Measurements from ENCODE around the gene NR3C2. TPM values are rescaled to one million over a fixed set of nuclear protein-coding genes. Genes with fewer than 3 reads are reported as not detected.

Gene NR3C2
- total RNA-seq, 1 donor from 2014 or later: 0.75 TPM

DNA sequence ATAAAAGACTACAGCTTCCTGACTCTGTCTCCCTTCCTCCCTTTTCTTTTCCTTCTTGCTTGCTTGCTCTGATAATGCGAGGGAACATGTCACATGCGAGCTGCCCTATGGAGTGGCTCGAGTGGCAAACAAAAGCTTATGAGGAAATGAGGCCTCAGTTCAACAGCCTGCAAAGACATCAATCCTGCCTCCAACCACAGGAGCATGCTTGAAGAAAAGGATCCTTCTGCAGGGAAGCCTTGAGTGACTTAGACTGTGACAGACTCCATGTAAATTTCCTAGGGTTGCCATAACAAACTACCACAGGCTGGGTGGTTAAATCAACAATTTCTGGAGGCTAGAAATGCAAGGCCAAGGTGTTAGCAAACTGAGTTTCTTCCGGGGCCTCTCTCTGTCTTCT lies 152.5 kb downstream of the NR3C2 start:
- TF ChIP-seq CTCF (IDR thresholded peaks at IDR 0.05): no peak
- no peaks in the 10 kb centered on the region for H3K4me1 Mint-ChIP-seq (ENCODE audit: unreplicated experiment)
- no peak overlapping the region for H3K4me3 Mint-ChIP-seq (ENCODE audit: unreplicated experiment)
- H3K36me3 Mint-ChIP-seq (ENCODE audit: unreplicated experiment): no peaks in the 10 kb centered on the region
- no peak for DNase-seq (ENCODE audit: extremely low spot score, unreplicated experiment)
- H3K9me3 Mint-ChIP-seq (ENCODE audit: unreplicated experiment): no peaks in the 10 kb centered on the region
- peaks cover 11% of the 10 kb centered on the region for H3K27me3 Mint-ChIP-seq (ENCODE audit: unreplicated experiment)
- H3K27ac Mint-ChIP-seq (ENCODE audit: unreplicated experiment): no peak overlapping the region

DNA sequence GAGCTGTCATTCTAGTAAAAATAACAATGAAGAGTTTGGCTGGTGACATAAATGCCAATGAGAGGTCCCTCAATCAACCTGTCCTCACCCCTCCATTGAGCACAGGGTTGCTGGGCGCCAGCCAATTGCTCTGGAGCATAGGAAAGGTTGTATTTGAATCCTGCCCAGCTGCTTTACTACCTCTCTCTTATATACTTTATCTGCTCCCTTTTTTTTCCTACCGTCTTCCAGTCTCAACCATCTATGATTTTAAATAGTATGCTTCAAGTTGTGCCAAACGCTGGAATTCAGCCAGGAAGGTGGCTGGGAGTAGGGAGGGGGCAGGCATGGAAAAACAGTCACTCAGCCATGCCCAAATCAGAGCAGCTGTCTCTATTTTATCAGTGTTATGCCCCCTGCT lies 153.8 kb downstream of the NR3C2 start:
- Mint-ChIP-seq H3K36me3 (ENCODE audit: unreplicated experiment) (no peaks in the 10 kb centered on the region), H3K9me3 (ENCODE audit: unreplicated experiment) (no peaks in the 10 kb centered on the region), H3K4me1 (ENCODE audit: unreplicated experiment) (no peaks in the 10 kb centered on the region), H3K27ac (ENCODE audit: unreplicated experiment) (no peak overlapping the region), H3K4me3 (ENCODE audit: unreplicated experiment) (no peak overlapping the region), H3K27me3 (ENCODE audit: unreplicated experiment) (peaks cover 15% of the 10 kb centered on the region)
- TF ChIP-seq CTCF (IDR thresholded peaks at IDR 0.05): no peak
- DNase-seq (ENCODE audit: extremely low spot score, unreplicated experiment): no peak

- DNase-seq (ENCODE audit: extremely low spot score, unreplicated experiment): no peak
- Mint-ChIP-seq H3K4me3 (ENCODE audit: unreplicated experiment) (no peak overlapping the region), H3K4me1 (ENCODE audit: unreplicated experiment) (no peaks in the 10 kb centered on the region), H3K27me3 (ENCODE audit: unreplicated experiment) (peaks cover 22% of the 10 kb centered on the region), H3K36me3 (ENCODE audit: unreplicated experiment) (no peaks in the 10 kb centered on the region), H3K9me3 (ENCODE audit: unreplicated experiment) (no peaks in the 10 kb centered on the region), H3K27ac (ENCODE audit: unreplicated experiment) (no peak overlapping the region)
- no peak for TF ChIP-seq CTCF (IDR thresholded peaks at IDR 0.05)
These were observed 155.1 kb downstream of the NR3C2 start for GRCh38 chr4:148287111-148287510.

GRCh38 chr4:148286012-148286411 lies 156.2 kb downstream of the NR3C2 start:
- peaks cover 22% of the 10 kb centered on the region for H3K27me3 Mint-ChIP-seq (ENCODE audit: unreplicated experiment)
- no peak for DNase-seq (ENCODE audit: extremely low spot score, unreplicated experiment)
- H3K9me3 Mint-ChIP-seq (ENCODE audit: unreplicated experiment): no peaks in the 10 kb centered on the region
- H3K4me3 Mint-ChIP-seq (ENCODE audit: unreplicated experiment): no peak overlapping the region
- no peaks in the 10 kb centered on the region for H3K4me1 Mint-ChIP-seq (ENCODE audit: unreplicated experiment)
- H3K27ac Mint-ChIP-seq (ENCODE audit: unreplicated experiment): no peak overlapping the region
- no peaks in the 10 kb centered on the region for H3K36me3 Mint-ChIP-seq (ENCODE audit: unreplicated experiment)
- TF ChIP-seq CTCF (IDR thresholded peaks at IDR 0.05): no peak

DNA sequence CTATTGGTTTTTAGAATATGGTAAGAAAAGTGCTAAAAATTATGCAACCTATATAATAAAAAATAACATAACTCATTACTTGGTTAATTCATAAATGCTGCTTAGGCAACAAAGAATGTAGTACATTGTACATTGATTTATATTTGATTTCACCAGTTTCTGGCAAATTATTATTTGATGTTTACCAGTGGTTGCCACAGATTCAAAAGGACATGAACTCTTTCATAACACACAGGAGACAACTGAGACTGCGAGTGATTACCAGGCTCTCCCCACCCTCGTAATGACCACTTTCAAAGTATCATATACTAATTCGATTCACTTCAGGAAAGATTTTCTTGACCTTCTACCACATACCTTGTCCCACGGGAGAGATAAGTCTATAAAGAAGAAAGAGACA lies 158.5 kb downstream of the NR3C2 start:
- no peak overlapping the region for H3K4me3 Mint-ChIP-seq (ENCODE audit: unreplicated experiment)
- H3K27ac Mint-ChIP-seq (ENCODE audit: unreplicated experiment): no peak overlapping the region
- H3K4me1 Mint-ChIP-seq (ENCODE audit: unreplicated experiment): no peaks in the 10 kb centered on the region
- no peaks in the 10 kb centered on the region for H3K36me3 Mint-ChIP-seq (ENCODE audit: unreplicated experiment)
- TF ChIP-seq CTCF (IDR thresholded peaks at IDR 0.05): no peak
- no peaks in the 10 kb centered on the region for H3K9me3 Mint-ChIP-seq (ENCODE audit: unreplicated experiment)
- no peak for DNase-seq (ENCODE audit: extremely low spot score, unreplicated experiment)
- H3K27me3 Mint-ChIP-seq (ENCODE audit: unreplicated experiment): peaks cover 24% of the 10 kb centered on the region
